Measurements from ENCODE around the gene TSPO. TPM values are rescaled to one million over a fixed set of nuclear protein-coding genes. Genes with fewer than 3 reads are reported as not detected.

The TSPO gene
- total RNA-seq, 1 donor from 2014 or later = 126 TPM

DNA sequence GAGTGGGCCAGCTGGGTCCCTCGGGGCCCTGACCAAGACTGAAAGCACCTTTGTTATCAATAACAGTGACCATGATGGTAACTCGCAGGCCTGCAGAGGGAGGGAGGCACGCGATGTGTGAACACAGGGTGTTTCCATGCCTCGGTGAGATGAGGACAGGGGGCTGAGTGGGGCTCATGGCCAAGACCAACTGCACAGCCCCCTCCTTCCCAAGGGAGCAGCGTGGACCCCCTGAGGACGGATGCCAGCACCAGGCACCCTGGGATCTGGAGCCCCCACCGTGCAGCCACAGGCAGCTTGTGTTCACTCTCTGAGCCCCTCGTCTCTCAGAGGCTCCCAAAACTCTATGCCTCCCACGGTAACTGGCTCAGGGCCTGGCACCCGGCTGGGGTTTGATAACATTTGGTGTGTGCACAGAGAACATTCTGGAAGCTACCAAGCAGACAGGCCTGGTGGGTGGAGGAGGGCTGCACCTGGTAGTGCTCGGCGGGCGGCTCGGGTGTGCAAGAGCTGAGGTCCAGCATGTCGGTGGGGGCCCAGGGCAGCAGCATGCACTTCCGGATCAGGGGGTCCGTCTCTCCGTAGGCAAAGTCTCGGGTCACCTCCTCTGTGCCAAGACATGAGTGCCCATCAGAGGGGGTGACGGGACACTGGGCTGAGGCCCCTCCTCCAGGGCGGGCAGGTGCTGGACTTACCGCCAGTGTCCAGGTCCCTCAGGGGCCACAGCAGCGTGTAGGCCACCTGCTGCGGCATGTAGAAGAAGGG lies 28.0 kb downstream of the TSPO start:
- DNase-seq (ENCODE audit: low spot score) = no peak
- H3K4me3 Mint-ChIP-seq (ENCODE audit: low read depth) = no peak overlapping the region
- no peaks in the 10 kb centered on the region for H3K9me3 Mint-ChIP-seq
- intact Hi-C loops (cut with micrococcal nuclease) = no loop called here
- peaks cover 6% of the 10 kb centered on the region for H3K4me1 Mint-ChIP-seq (ENCODE audit: low read depth)
- H3K36me3 Mint-ChIP-seq (ENCODE audit: low read depth) = peaks cover 57% of the 10 kb centered on the region
- no peaks in the 10 kb centered on the region for H3K27me3 Mint-ChIP-seq (ENCODE audit: low read depth)
- no peak overlapping the region for H3K27ac Mint-ChIP-seq

GRCh38 chr22:43179911-43180195 lies 28.5 kb downstream of the TSPO start:
- intact Hi-C loops (cut with micrococcal nuclease) = no loop called here
- Mint-ChIP-seq H3K36me3 (ENCODE audit: low read depth) (peaks cover 61% of the 10 kb centered on the region), H3K27me3 (ENCODE audit: low read depth) (no peaks in the 10 kb centered on the region), H3K9me3 (no peaks in the 10 kb centered on the region), H3K4me3 (ENCODE audit: low read depth) (no peak overlapping the region), H3K27ac (no peak overlapping the region), H3K4me1 (ENCODE audit: low read depth) (peaks cover 10% of the 10 kb centered on the region)
- no peak for DNase-seq (ENCODE audit: low spot score)

DNA sequence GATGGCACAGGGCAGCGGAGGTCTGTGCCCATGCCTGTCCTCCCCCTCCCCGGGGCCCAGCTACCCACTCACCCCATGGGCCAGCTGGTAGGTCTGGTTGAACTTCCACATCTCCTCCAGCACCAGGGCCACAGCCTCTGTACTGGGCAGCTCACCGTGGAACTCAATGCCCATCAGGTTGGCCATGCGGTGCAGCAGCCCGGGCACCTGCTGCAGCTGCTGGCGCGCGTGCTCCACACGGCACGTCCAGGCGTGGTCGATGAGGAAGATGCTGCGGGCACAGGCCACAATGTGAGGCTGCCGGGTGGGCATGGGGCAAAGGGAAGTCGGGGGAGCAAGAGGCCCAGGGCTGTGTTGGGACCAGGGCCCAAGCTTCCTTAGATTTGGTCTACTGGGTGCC lies 29.3 kb downstream of the TSPO start:
- no peaks in the 10 kb centered on the region for H3K27me3 Mint-ChIP-seq (ENCODE audit: low read depth)
- H3K36me3 Mint-ChIP-seq (ENCODE audit: low read depth) = peaks cover 58% of the 10 kb centered on the region
- no peak overlapping the region for H3K4me3 Mint-ChIP-seq (ENCODE audit: low read depth)
- H3K4me1 Mint-ChIP-seq (ENCODE audit: low read depth) = peaks cover 10% of the 10 kb centered on the region
- no peak overlapping the region for H3K27ac Mint-ChIP-seq
- DNase-seq (ENCODE audit: low spot score) = no peak
- H3K9me3 Mint-ChIP-seq = no peaks in the 10 kb centered on the region
- intact Hi-C loops (cut with micrococcal nuclease) = no loop called here

- Mint-ChIP-seq H3K27me3 (ENCODE audit: low read depth) (no peaks in the 10 kb centered on the region), H3K9me3 (no peaks in the 10 kb centered on the region), H3K27ac (no peak overlapping the region), H3K4me1 (ENCODE audit: low read depth) (peaks cover 10% of the 10 kb centered on the region), H3K36me3 (ENCODE audit: low read depth) (peaks cover 53% of the 10 kb centered on the region), H3K4me3 (ENCODE audit: low read depth) (no peak overlapping the region)
- no peak for DNase-seq (ENCODE audit: low spot score)
- intact Hi-C loops (cut with micrococcal nuclease) = no loop called here
Observed at GRCh38 chr22:43181321-43182076, 30.1 kb downstream of the TSPO start.

DNA sequence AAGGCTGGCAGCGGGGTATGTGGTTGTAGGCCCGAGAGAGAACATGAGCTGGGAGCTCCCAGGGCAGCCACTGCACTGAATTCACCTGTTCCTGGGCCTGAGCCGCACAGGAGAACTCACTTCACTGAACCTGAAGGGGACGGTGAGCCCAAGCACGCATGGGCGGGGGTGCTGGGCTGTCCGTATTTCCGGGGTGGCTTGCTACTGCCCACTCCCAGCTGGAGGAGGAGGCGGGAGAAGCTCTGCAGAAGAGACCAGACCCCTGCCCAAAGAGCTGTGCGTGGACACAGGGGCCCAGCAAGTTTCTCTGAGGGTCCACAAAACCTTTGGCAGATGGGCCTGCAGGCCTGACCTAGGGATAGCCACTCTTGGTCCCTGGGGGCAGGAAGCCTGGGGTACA lies 30.8 kb downstream of the TSPO start:
- DNase-seq (ENCODE audit: low spot score) = no peak
- no peaks in the 10 kb centered on the region for H3K27me3 Mint-ChIP-seq (ENCODE audit: low read depth)
- peaks cover 50% of the 10 kb centered on the region for H3K36me3 Mint-ChIP-seq (ENCODE audit: low read depth)
- peaks cover 10% of the 10 kb centered on the region for H3K4me1 Mint-ChIP-seq (ENCODE audit: low read depth)
- H3K9me3 Mint-ChIP-seq = no peaks in the 10 kb centered on the region
- no peak overlapping the region for H3K27ac Mint-ChIP-seq
- intact Hi-C loops (cut with micrococcal nuclease) = no loop called here
- no peak overlapping the region for H3K4me3 Mint-ChIP-seq (ENCODE audit: low read depth)

GRCh38 chr22:43182726-43183125 lies 31.4 kb downstream of the TSPO start:
- Mint-ChIP-seq H3K9me3 (no peaks in the 10 kb centered on the region), H3K27me3 (ENCODE audit: low read depth) (no peaks in the 10 kb centered on the region), H3K4me3 (ENCODE audit: low read depth) (no peak overlapping the region), H3K4me1 (ENCODE audit: low read depth) (peaks cover 10% of the 10 kb centered on the region), H3K27ac (no peak overlapping the region), H3K36me3 (ENCODE audit: low read depth) (peaks cover 45% of the 10 kb centered on the region)
- intact Hi-C loops (cut with micrococcal nuclease) = no loop called here
- no peak for DNase-seq (ENCODE audit: low spot score)

- Mint-ChIP-seq H3K27me3 (ENCODE audit: low read depth) (no peaks in the 10 kb centered on the region), H3K4me3 (ENCODE audit: low read depth) (peak overlapping the region; percentile 69), H3K9me3 (no peaks in the 10 kb centered on the region), H3K27ac (no peak overlapping the region), H3K4me1 (ENCODE audit: low read depth) (peaks cover 10% of the 10 kb centered on the region), H3K36me3 (ENCODE audit: low read depth) (peaks cover 36% of the 10 kb centered on the region)
- intact Hi-C loops (cut with micrococcal nuclease) = no loop called here
- DNase-seq (ENCODE audit: low spot score) = no peak
Observed at GRCh38 chr22:43183496-43184277, 32.3 kb downstream of the TSPO start.

- DNase-seq (ENCODE audit: low spot score) = no peak
- intact Hi-C loops (cut with micrococcal nuclease) = loop anchor here (5.0 kb wide), 1 partner anchor 34 kb away; the partner anchor contains the start of gene TSPO
- Mint-ChIP-seq H3K36me3 (ENCODE audit: low read depth) (peaks cover 21% of the 10 kb centered on the region), H3K27ac (no peak overlapping the region), H3K4me1 (ENCODE audit: low read depth) (peaks cover 15% of the 10 kb centered on the region), H3K27me3 (ENCODE audit: low read depth) (no peaks in the 10 kb centered on the region), H3K9me3 (peaks cover 2% of the 10 kb centered on the region), H3K4me3 (ENCODE audit: low read depth) (peak overlapping the region; percentile 79)
Observed at GRCh38 chr22:43185860-43186261, 34.5 kb downstream of the TSPO start.

GRCh38 chr22:43186272-43187170 lies 35.2 kb downstream of the TSPO start, which contains the start of gene TTLL12:
Gene TTLL12, minus strand, starts transcription at chr22:43187134. Its CDS starts 65 bp downstream, at chr22:43187069.
- intact Hi-C loops (cut with micrococcal nuclease) = loop anchor here (5.0 kb wide), 1 partner anchor 34 kb away; the partner anchor contains the start of gene TSPO

DNA sequence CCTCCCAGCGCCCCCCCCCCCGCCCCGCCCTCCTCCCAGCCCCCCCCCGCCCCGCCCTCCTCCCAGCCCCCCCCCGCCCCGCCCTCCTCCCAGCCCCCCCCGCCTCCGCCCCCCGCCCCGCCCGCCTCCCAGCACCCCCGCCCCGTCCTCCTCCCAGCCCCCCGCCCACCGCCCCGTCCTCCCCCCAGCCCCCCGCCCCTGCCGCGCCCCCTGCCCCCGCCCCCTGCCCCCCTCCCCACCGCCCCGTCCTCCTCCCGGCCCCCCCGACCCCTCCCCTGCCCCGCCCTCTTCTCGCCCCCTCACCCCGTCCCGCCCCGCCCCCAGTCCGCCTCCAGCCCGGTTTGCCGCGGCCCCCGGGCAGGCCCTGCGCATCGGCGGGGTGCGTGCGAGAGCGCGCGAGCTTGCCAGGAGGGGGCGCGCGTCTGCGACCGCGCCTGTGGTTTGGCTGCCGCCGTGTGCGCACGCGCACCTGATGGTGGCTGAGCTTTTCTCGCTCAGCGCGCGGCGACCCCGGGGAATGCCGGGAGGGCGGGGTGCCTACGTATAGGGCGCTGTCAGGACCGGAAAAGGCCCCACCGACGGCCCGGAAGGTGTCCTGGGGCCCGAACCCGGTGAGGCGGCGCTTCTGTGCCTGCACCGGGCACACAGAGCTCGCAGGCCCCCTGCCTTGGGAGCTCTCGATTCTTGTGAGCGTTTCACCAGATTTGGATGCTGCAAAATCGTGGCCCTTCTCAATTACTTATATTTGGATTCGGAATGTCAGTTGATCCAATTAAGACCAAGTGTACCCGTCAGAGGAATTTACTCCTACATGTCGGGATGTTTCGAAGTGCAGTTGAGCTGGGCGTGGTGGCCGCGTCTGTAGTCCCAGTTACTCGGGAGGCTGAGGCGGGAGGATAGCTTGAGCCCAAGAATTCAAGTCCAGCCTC lies 36.1 kb downstream of the TSPO start:
- Mint-ChIP-seq H3K9me3 (peaks cover 12% of the 10 kb centered on the region), H3K4me3 (ENCODE audit: low read depth) (peak overlapping the region; percentile 82), H3K36me3 (ENCODE audit: low read depth) (peaks cover 19% of the 10 kb centered on the region), H3K27ac (peak overlapping the region; percentile 91), H3K4me1 (ENCODE audit: low read depth) (peaks cover 15% of the 10 kb centered on the region), H3K27me3 (ENCODE audit: low read depth) (peaks cover 7% of the 10 kb centered on the region)
- intact Hi-C loops (cut with micrococcal nuclease) = loop anchor here (5.0 kb wide), 1 partner anchor 35 kb away; the partner anchor contains the start of gene TSPO
- peak; percentile 97 for DNase-seq (ENCODE audit: low spot score)

More at GRCh38 chr22:43186272-43187170, 35.2 kb downstream of the TSPO start, which contains the start of gene TTLL12:
- H3K4me3 Mint-ChIP-seq (ENCODE audit: low read depth) = peak within 1 kb of the TSS; percentile 82
- H3K27me3 Mint-ChIP-seq (ENCODE audit: low read depth) = peaks cover 2% of the 10 kb centered on the region
- peaks cover 15% of the 10 kb centered on the region for H3K4me1 Mint-ChIP-seq (ENCODE audit: low read depth)
- H3K9me3 Mint-ChIP-seq = peaks cover 8% of the 10 kb centered on the region
- peaks cover 20% of the 10 kb centered on the region for H3K36me3 Mint-ChIP-seq (ENCODE audit: low read depth)
- H3K27ac Mint-ChIP-seq = peak within 1 kb of the TSS; percentile 91
- DNase-seq (ENCODE audit: low spot score) = peak; percentile 63
